ENCODE data around the gene PUDP. TPM values are rescaled to one million over a fixed set of nuclear protein-coding genes. Genes with fewer than 3 reads are reported as not detected.

The PUDP gene
- total RNA-seq, 4 donors from 2014 or later = 7.2 to 31.2 (median 22.8) TPM

DNA sequence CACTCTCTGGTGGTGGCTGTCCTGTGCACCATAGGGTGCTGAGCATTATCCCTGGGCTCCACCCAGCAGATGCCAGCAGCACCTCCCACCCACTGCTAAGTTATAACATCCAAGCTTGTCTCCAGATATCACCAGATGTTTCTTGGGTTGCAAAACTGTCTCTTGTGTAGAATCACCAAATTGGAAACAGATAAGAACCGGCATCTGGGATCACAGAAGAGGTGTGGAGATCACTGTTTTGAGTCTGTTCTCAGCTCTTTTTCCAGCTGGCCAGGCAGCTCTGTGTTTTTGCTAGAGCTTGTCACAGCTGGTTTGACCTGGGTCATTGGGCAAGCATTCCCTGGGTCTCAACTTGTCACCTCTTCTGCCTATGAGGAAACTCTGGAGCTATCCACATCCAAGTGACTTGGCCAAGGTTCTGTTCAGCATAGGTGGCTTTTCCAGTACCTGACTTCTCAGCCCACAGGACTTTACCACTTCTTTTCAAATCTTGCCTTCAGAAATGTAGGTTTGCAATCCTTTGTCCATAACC is 15.3 kb upstream of the PUDP start:
- no peaks in the 10 kb centered on the region for H3K36me3 ChIP-seq
- H3K27me3 ChIP-seq = no peaks in the 10 kb centered on the region
- no peaks in the 10 kb centered on the region for H3K4me1 ChIP-seq
- H3K9me3 ChIP-seq = no peaks in the 10 kb centered on the region
- ATAC-seq (no peak), DNase-seq (no peak)
- no peak overlapping the region for H3K4me3 ChIP-seq
- intact Hi-C loops (cut with DNase I; ENCODE audit: low total_unique reads) (no loop called here), in situ Hi-C loops (cut with MboI; ENCODE audit: low sequenced_read_pairs in 4 of 4) (no loop called here)
- no peak overlapping the region for H3K27ac ChIP-seq
- no peak for TF ChIP-seq CTCF (IDR thresholded peaks at IDR 0.05 in 4 of 5, conservative IDR thresholded peaks at IDR 0.05 in 1 of 5)
- no peak for TF ChIP-seq POLR2A (IDR thresholded peaks at IDR 0.05)

DNA sequence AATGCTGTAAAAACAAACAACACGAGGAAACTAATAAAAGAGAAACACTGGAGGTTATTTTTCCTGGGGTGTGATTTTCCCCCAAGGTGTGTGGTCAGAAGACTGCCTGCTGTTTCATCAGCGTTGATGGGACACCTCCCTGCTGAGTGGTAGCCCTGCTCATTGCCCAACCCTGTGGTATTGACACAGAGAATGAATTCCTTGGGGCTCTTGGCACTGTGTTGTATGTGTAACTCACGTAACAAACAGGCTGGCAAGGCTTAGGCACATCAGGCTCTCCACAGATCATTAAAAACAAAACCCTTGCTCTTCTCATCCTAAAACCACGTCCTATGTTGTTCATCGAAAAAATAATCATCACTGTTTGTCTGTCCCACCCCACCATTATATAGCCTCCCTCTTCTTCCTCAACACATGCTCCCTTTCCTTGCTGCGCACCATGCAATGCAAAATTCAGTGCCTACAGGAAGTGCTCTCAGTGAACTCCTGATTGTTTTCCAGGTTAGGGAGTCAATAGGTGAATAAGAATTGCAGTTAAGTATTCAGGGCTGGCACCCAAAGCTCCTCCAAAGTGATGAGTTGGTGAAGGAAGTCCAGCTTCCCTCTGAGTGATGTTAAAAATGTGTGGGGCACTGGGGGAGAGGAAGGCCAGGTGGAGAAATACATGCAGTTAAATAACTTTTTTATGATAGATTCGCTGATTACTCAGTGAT is 11.4 kb upstream of the PUDP start:
- in situ Hi-C loops (cut with MboI; ENCODE audit: low sequenced_read_pairs in 4 of 4) = no loop called here

DNA sequence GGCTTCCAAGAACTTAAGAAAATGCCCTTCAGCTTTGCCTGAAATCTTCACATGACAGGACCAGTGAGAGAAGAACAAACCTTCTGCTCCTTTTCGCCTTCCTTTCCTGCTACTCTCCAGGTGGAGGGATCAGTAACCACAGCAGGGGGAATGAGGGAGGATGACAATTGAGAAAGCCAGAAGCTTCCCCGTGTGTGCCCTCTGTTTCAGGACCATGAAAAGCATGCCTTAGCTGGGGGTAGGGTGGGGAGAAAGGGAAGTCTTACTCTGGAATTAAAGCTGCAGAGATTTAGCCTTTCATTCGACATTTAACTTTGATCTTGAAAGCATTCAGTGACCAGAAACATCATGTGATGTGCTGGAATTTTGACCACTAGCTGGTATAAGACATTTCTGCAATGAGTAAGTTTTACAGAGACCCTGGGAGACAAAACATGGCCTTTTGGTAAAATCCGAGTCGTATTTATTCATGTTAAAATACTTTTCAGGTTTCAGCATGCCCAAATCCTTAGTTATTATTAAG is 10.6 kb upstream of the PUDP start:
- TF ChIP-seq CTCF (IDR thresholded peaks at IDR 0.05 in 4 of 5, conservative IDR thresholded peaks at IDR 0.05 in 1 of 5) (no peak), POLR2A (IDR thresholded peaks at IDR 0.05) (no peak)

More for the DNA sequence above, 11.4 kb upstream of the PUDP start:
- ATAC-seq (no peak), DNase-seq (no peak)
- Histone ChIP-seq H3K9me3 (no peaks in the 10 kb centered on the region), H3K4me1 (no peaks in the 10 kb centered on the region), H3K4me3 (no peak overlapping the region), H3K27me3 (no peaks in the 10 kb centered on the region), H3K27ac (no peak overlapping the region), H3K36me3 (no peaks in the 10 kb centered on the region)
- intact Hi-C loops (cut with DNase I; ENCODE audit: low total_unique reads) = no loop called here
- no peak for TF ChIP-seq POLR2A (IDR thresholded peaks at IDR 0.05)
- no peak for TF ChIP-seq CTCF (IDR thresholded peaks at IDR 0.05 in 4 of 5, conservative IDR thresholded peaks at IDR 0.05 in 1 of 5)

DNA sequence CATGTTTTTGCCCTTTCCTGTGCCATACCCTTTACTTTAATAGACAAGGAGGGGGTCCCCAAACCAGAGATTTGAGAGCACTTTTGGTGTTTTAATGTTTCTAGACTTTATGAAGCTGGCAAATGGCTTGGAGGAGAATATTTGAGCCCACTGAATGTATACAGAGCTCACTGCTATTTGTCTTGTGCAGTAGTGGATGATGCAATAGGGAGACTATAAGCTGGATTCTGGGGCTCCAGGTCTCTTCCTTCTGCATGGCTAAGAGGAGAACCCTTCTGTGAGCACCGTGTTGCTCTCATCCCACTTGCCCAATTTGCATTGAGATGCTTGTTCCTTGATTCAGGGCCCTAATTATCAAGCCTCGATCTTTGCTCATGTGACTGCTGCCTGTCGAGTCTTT is 8.9 kb upstream of the PUDP start:
- in situ Hi-C loops (cut with MboI; ENCODE audit: low sequenced_read_pairs in 4 of 4) = no loop called here
- no peak overlapping the region for H3K4me3 ChIP-seq
- H3K4me1 ChIP-seq = no peaks in the 10 kb centered on the region
- DNase-seq = no peak
- TF ChIP-seq POLR2A (IDR thresholded peaks at IDR 0.05) (no peak), CTCF (IDR thresholded peaks at IDR 0.05 in 4 of 5, conservative IDR thresholded peaks at IDR 0.05 in 1 of 5) (no peak)
- H3K27me3 ChIP-seq = no peaks in the 10 kb centered on the region
- no peak overlapping the region for H3K27ac ChIP-seq
- no peaks in the 10 kb centered on the region for H3K36me3 ChIP-seq
- intact Hi-C loops (cut with DNase I; ENCODE audit: low total_unique reads) = no loop called here
- H3K9me3 ChIP-seq = no peaks in the 10 kb centered on the region
- no peak for ATAC-seq

More for the DNA sequence above, 10.6 kb upstream of the PUDP start:
- H3K4me1 ChIP-seq = no peaks in the 10 kb centered on the region
- H3K36me3 ChIP-seq = no peaks in the 10 kb centered on the region
- no peaks in the 10 kb centered on the region for H3K9me3 ChIP-seq
- H3K27ac ChIP-seq = no peak overlapping the region
- in situ Hi-C loops (cut with MboI; ENCODE audit: low sequenced_read_pairs in 4 of 4) (no loop called here), intact Hi-C loops (cut with DNase I; ENCODE audit: low total_unique reads) (no loop called here)
- ATAC-seq (no peak), DNase-seq (no peak)
- H3K27me3 ChIP-seq = no peaks in the 10 kb centered on the region
- no peak overlapping the region for H3K4me3 ChIP-seq

All from gastrocnemius medialis (tissue), 4 donors.